GM19351 (cell line): ENCODE measurements around the gene CLCN1.

Experiments
- ATAC-seq: cut with Tn5 transposase; IDR thresholded peaks from one replicate; pipeline ENCODE4 v1.9.1; 2021; ENCODE audit warnings: mild to moderate bottlenecking, moderate library complexity; ENCODE audit not compliant: unreplicated experiment

Gene CLCN1

GRCh38 chr7:143395187-143396149 lies 79.6 kb downstream of the CLCN1 start:
- ATAC-seq, result peak; percentile 51

- no peak for ATAC-seq
Observed at GRCh38 chr7:143396182-143396581, 80.3 kb downstream of the CLCN1 start.

GRCh38 chr7:143396625-143397556 lies 81.0 kb downstream of the CLCN1 start:
- ATAC-seq, result no peak

GRCh38 chr7:143397710-143398530 lies 82.0 kb downstream of the CLCN1 start:
- no peak for ATAC-seq

- no peak for ATAC-seq
Observed at GRCh38 chr7:143398616-143399015, 82.7 kb downstream of the CLCN1 start.

- no peak for ATAC-seq
Observed at GRCh38 chr7:143399151-143399550, 83.2 kb downstream of the CLCN1 start.

- no peak for ATAC-seq
Observed at GRCh38 chr7:143399642-143400041, 83.7 kb downstream of the CLCN1 start.

- no peak for ATAC-seq
Observed at GRCh38 chr7:143401265-143401664, 85.4 kb downstream of the CLCN1 start.
